Keratinocyte (primary cell): Measurements from ENCODE around the gene PIK3IP1. TPM values are rescaled to one million over a fixed set of nuclear protein-coding genes. Genes with fewer than 3 reads are reported as not detected.

Source experiments
- DNase-seq: peaks from one replicate; pipeline ENCODE4 v3.0.0-alpha.2; 2011; ENCODE audit warnings: low read depth, missing footprints, low spot score
- FAIRE-seq: peaks from 2 replicates; lab custom pipeline; 2011; peaks lifted over from hg19 to GRCh38; lab: Jason Lieb, UNC
- H2AFZ ChIP-seq: 2 replicates; pipeline ENCODE4 v1.6.0; 2012; ENCODE audit warnings: low read length, control low read depth, inconsistent platforms; ENCODE audit not compliant: control insufficient read depth
- H3K27ac ChIP-seq: 2 replicates; pipeline ENCODE4 v1.5.1; 2011; ENCODE audit warnings: low read length; ENCODE audit not compliant: control insufficient read depth, insufficient read depth
- H3K27me3 ChIP-seq: 3 replicates; pipeline ENCODE4 v1.6.0; 2011; ENCODE audit warnings: low read length; ENCODE audit not compliant: control insufficient read depth, insufficient read depth; ENCODE audit errors: extremely low read depth
- H3K36me3 ChIP-seq, 2 experiments: 2 replicates in 1 of 2; 3 replicates in 1 of 2; pipeline ENCODE4 v1.5.1; 2011; ENCODE audit warnings: low read length in 2 of 2, mild to moderate bottlenecking in 1 of 2; ENCODE audit not compliant: control insufficient read depth in 2 of 2, insufficient read depth in 2 of 2; ENCODE audit errors: extremely low read depth in 1 of 2
- H3K4me1 ChIP-seq: 3 replicates; pipeline ENCODE4 v1.5.1; 2011; ENCODE audit warnings: low read length; ENCODE audit not compliant: control insufficient read depth, insufficient read depth; ENCODE audit errors: extremely low read depth
- H3K4me2 ChIP-seq: 3 replicates; pipeline ENCODE4 v1.6.0; 2011; ENCODE audit warnings: low read depth, low read length; ENCODE audit not compliant: control insufficient read depth, insufficient read depth; ENCODE audit errors: extremely low read depth
- H3K4me3 ChIP-seq, 3 experiments: fragments of 200-600 bp in 1 of 3; sonication (generic) in 1 of 3; 2 replicates in 2 of 3; 3 replicates in 1 of 3; pipeline ENCODE4 v1.5.1; 2011 to 2016; ENCODE audit warnings: low read length in 3 of 3, mild to moderate bottlenecking in 3 of 3, control low read depth in 2 of 3, inconsistent platforms in 1 of 3, low read depth in 1 of 3, mixed read lengths in 1 of 3, mixed run types in 1 of 3, moderate library complexity in 1 of 3; ENCODE audit not compliant: control insufficient read depth in 2 of 3, insufficient read depth in 2 of 3; ENCODE audit errors: extremely low read depth in 1 of 3
- H3K79me2 ChIP-seq: 2 replicates; pipeline ENCODE4 v1.6.0; 2012; ENCODE audit warnings: low read length; ENCODE audit not compliant: control insufficient read depth, insufficient read depth
- H3K9ac ChIP-seq: 3 replicates; pipeline ENCODE4 v1.6.0; 2011; ENCODE audit warnings: low read length; ENCODE audit not compliant: control insufficient read depth, insufficient read depth; ENCODE audit errors: extremely low read depth
- H3K9me1 ChIP-seq: 3 replicates; pipeline ENCODE4 v1.6.0; 2011; ENCODE audit warnings: low read length; ENCODE audit not compliant: control insufficient read depth, insufficient read depth; ENCODE audit errors: extremely low read depth
- H3K9me3 ChIP-seq: 2 replicates; pipeline ENCODE4 v1.5.1; 2012; ENCODE audit warnings: low read depth, low read length; ENCODE audit not compliant: control insufficient read depth
- H4K20me1 ChIP-seq: 3 replicates; pipeline ENCODE4 v1.6.0; 2011; ENCODE audit warnings: low read length; ENCODE audit not compliant: control insufficient read depth, insufficient read depth; ENCODE audit errors: extremely low read depth
- EZH2 ChIP-seq: IDR thresholded peaks from one replicate; pipeline ENCODE4 v1.6.1; 2012; ENCODE audit warnings: inconsistent platforms, mild to moderate bottlenecking, low read length, moderate library complexity
- dilution Hi-C: fragments of 300-500 bp; cut with MboI; formaldehyde crosslinking; loops from one replicate; pipeline ENCODE4 v1.7.0; 2020; ENCODE audit warnings: low sequenced_read_pairs; ENCODE audit not compliant: extremely low pct_ligation_motif_present
- polyA plus RNA-seq, 5 experiments: library from polyadenylated mRNA; depleted of rRNA in 3 of 5; stranded (reverse) in 3 of 5; stranded (forward) in 1 of 5; unstranded in 1 of 5; fragments of >200 nt; gene quantifications; 1 replicate in 1 of 5; 2 replicates in 3 of 5; 3 replicates in 1 of 5; pipeline versions ENCODE4 v1.2.1 to v1.2.3, GENCODE V29; 2011 to 2012; ENCODE audit warnings: missing spikeins in 2 of 5, low read depth in 1 of 5, low replicate concordance in 1 of 5
- TF ChIP-seq, protein P1 (sequence below), 3 experiments: IDR thresholded peaks in 1 of 3; conservative IDR thresholded peaks in 1 of 3; optimal IDR thresholded peaks in 1 of 3; 2 replicates in 2 of 3; 3 replicates in 1 of 3; pipeline versions ENCODE3 to v1.5.1; 2011; ENCODE audit warnings: low read length in 3 of 3, mild to moderate bottlenecking in 3 of 3, moderate library complexity in 2 of 3, control low read depth in 1 of 3, inconsistent platforms in 1 of 3; ENCODE audit not compliant: insufficient read depth in 2 of 3; ENCODE audit errors: extremely low read depth in 1 of 3

PIK3IP1 gene
- polyA plus RNA-seq, 1 donor (not counting 4 experiments of a cell fraction or from before 2014, with no cell fraction given) = 13.3 TPM

- FAIRE-seq (no peak), DNase-seq (no peak)
- no peak for TF ChIP-seq EZH2
- TF ChIP-seq, protein P1, sequence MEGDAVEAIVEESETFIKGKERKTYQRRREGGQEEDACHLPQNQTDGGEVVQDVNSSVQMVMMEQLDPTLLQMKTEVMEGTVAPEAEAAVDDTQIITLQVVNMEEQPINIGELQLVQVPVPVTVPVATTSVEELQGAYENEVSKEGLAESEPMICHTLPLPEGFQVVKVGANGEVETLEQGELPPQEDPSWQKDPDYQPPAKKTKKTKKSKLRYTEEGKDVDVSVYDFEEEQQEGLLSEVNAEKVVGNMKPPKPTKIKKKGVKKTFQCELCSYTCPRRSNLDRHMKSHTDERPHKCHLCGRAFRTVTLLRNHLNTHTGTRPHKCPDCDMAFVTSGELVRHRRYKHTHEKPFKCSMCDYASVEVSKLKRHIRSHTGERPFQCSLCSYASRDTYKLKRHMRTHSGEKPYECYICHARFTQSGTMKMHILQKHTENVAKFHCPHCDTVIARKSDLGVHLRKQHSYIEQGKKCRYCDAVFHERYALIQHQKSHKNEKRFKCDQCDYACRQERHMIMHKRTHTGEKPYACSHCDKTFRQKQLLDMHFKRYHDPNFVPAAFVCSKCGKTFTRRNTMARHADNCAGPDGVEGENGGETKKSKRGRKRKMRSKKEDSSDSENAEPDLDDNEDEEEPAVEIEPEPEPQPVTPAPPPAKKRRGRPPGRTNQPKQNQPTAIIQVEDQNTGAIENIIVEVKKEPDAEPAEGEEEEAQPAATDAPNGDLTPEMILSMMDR (optimal IDR thresholded peaks at IDR 0.05 in 1 of 3, IDR thresholded peaks at IDR 0.05 in 1 of 3, conservative IDR thresholded peaks at IDR 0.05 in 1 of 3; ENCODE audit: extremely low read depth in 1 of 3, insufficient read depth in 2 of 3, low read length in 3 of 3) = no peak
- Histone ChIP-seq H3K9me1 (no peaks in the 10 kb centered on the region), H3K4me1 (peaks cover 3% of the 10 kb centered on the region), H3K27ac (no peak overlapping the region), H3K4me3 (no peak overlapping the region), H3K4me2 (no peak overlapping the region), H3K27me3 (no peaks in the 10 kb centered on the region), H3K9me3 (no peaks in the 10 kb centered on the region), H3K79me2 (no peaks in the 10 kb centered on the region), H3K36me3 (peaks cover 42 to 53% of the 10 kb centered on the region in 2 experiments), H3K9ac (no peak overlapping the region), H2AFZ (no peak overlapping the region), H4K20me1 (peaks cover 4% of the 10 kb centered on the region)
- dilution Hi-C loops = no loop called here
Measured at GRCh38 chr22:31276426-31277167, 15.7 kb downstream of the PIK3IP1 start.

DNA sequence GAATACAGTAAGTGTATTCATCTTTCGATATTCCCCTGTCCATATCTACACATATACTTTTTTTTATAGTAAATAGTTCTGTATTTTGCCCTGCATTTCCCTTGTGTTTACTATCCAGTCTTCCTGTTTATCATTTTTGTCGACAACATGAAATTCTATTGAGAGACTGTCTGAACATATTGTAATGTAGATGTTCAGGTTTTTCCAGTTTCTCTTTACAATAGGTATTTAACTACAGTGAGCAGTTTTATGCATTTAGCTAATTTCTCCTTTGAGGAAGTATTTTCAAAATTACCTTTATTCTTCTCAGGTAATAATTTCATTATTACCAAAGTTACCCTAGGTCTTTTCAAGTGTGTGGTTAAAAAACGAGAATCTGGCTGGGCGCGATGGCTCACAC, 16.7 kb downstream of the PIK3IP1 start:
- no peak overlapping the region for H2AFZ ChIP-seq
- no peak for DNase-seq
- no peaks in the 10 kb centered on the region for H3K9me1 ChIP-seq
- TF ChIP-seq, protein P1 (optimal IDR thresholded peaks at IDR 0.05 in 1 of 3, IDR thresholded peaks at IDR 0.05 in 1 of 3, conservative IDR thresholded peaks at IDR 0.05 in 1 of 3; ENCODE audit: extremely low read depth in 1 of 3, insufficient read depth in 2 of 3, low read length in 3 of 3) = no peak
- TF ChIP-seq EZH2 = no peak
- no peak overlapping the region for H3K27ac ChIP-seq
- H3K9ac ChIP-seq = no peak overlapping the region
- H3K4me1 ChIP-seq = peaks cover 3% of the 10 kb centered on the region
- no peak overlapping the region for H3K4me3 ChIP-seq
- peaks cover 51 to 56% of the 10 kb centered on the region in 2 experiments for H3K36me3 ChIP-seq
- H3K27me3 ChIP-seq = no peaks in the 10 kb centered on the region
- H4K20me1 ChIP-seq = peaks cover 4% of the 10 kb centered on the region
- H3K4me2 ChIP-seq = no peak overlapping the region
- no peaks in the 10 kb centered on the region for H3K79me2 ChIP-seq
- no peak for FAIRE-seq
- H3K9me3 ChIP-seq = no peaks in the 10 kb centered on the region
- dilution Hi-C loops = no loop called here
